HepG2 (cell line): ENCODE data around the gene THEM5. TPM values are rescaled to one million over a fixed set of nuclear protein-coding genes. Genes with fewer than 3 reads are reported as not detected.

Experiments
- AGO2 ChIP-seq: fragments of 200-400 bp; formaldehyde crosslinking; optimal IDR thresholded peaks from 2 replicates; pipeline ENCODE3; 2017; ENCODE audit warnings: mild to moderate bottlenecking, low read depth, low read length, moderate library complexity
- ATAD3A ChIP-seq: sonication (generic); formaldehyde crosslinking; IDR thresholded peaks from 2 replicates; pipeline ENCODE4 v1.4.0; 2020; ENCODE audit warnings: missing genetic modification reagents
- FOSL2 ChIP-seq: sonication (generic); formaldehyde crosslinking; IDR thresholded peaks from 2 replicates; pipeline ENCODE4 v1.4.0; 2020; ENCODE audit warnings: missing genetic modification reagents
- HOXA3 ChIP-seq: sonication (generic); formaldehyde crosslinking; IDR thresholded peaks from 2 replicates; pipeline ENCODE4 v1.5.0; 2020; ENCODE audit warnings: missing genetic modification reagents
- ISX ChIP-seq: sonication (generic); formaldehyde crosslinking; conservative IDR thresholded peaks from 2 replicates; pipeline ENCODE4 v1.5.0; 2020; ENCODE audit warnings: missing genetic modification reagents
- MLLT10 ChIP-seq: sonication (generic); formaldehyde crosslinking; IDR thresholded peaks from 2 replicates; pipeline ENCODE4 v1.4.0; 2020; ENCODE audit warnings: missing genetic modification reagents
- MTA1 ChIP-seq: sonication (generic); formaldehyde crosslinking; IDR thresholded peaks from 2 replicates; pipeline ENCODE4 v1.4.0; 2020; ENCODE audit warnings: missing genetic modification reagents, mild to moderate bottlenecking, borderline replicate concordance
- NONO ChIP-seq, 2 experiments: fragments of 450-650 bp in 1 of 2; sonication (generic) in 1 of 2; formaldehyde crosslinking in 1 of 2; IDR thresholded peaks in 1 of 2; conservative IDR thresholded peaks in 1 of 2; 2 replicates each; pipeline versions ENCODE4 v1.6.1 to v1.8.0; 2017 to 2022; ENCODE audit warnings: mild to moderate bottlenecking in 1 of 2, missing genetic modification reagents in 1 of 2, moderate library complexity in 1 of 2
- PITX1 ChIP-seq: sonication (generic); formaldehyde crosslinking; IDR thresholded peaks from 2 replicates; pipeline ENCODE4 v1.5.1; 2020; ENCODE audit warnings: mild to moderate bottlenecking, missing genetic modification reagents
- ZNF749 ChIP-seq: sonication (generic); formaldehyde crosslinking; IDR thresholded peaks from 2 replicates; pipeline ENCODE4 v1.8.0; 2022; ENCODE audit warnings: mild to moderate bottlenecking, missing genetic modification reagents, moderate library complexity, borderline replicate concordance
- ZSCAN31 ChIP-seq: sonication (generic); formaldehyde crosslinking; IDR thresholded peaks from 2 replicates; pipeline ENCODE4 v1.5.0; 2020; ENCODE audit warnings: low read depth, mild to moderate bottlenecking, missing genetic modification reagents
- polyA plus RNA-seq, 8 experiments: library from polyadenylated mRNA; depleted of rRNA in 3 of 8; stranded (reverse) in 7 of 8; unstranded in 1 of 8; fragments of >200 nt; fragmentation: Illumina TruSeq in 4 of 8; extraction: Trizol in 4 of 8; gene quantifications; 2 replicates each; pipeline versions ENCODE4 v1.2.1 to v1.2.3, GENCODE V29; 2011 to 2016; ENCODE audit warnings: low read depth in 4 of 8, missing spikeins in 1 of 8, mixed read lengths in 1 of 8; ENCODE audit not compliant: insufficient read depth in 1 of 8
- total RNA-seq, 5 experiments: library from RNA; depleted of rRNA; stranded (reverse); fragments of >200 nt; fragmentation: Illumina TruSeq; extraction: Trizol; gene quantifications; 2 replicates each; pipeline ENCODE4 v1.2.3, GENCODE V29; 2016; ENCODE audit warnings: low read depth in 1 of 5
- TF ChIP-seq, protein P1 (sequence below): sonication (generic); formaldehyde crosslinking; IDR thresholded peaks from 2 replicates; pipeline ENCODE4 v1.4.0; 2020; ENCODE audit warnings: mild to moderate bottlenecking, missing genetic modification reagents, borderline replicate concordance
- TF ChIP-seq, protein P2 (sequence below): sonication (generic); formaldehyde crosslinking; IDR thresholded peaks from 2 replicates; pipeline ENCODE4 v1.4.0; 2020; ENCODE audit warnings: missing genetic modification reagents
- TF ChIP-seq, protein P3 (sequence below): sonication (generic); formaldehyde crosslinking; IDR thresholded peaks from 2 replicates; pipeline ENCODE4 v1.9.0; 2022; ENCODE audit warnings: missing genetic modification reagents, mild to moderate bottlenecking, borderline replicate concordance
- TF ChIP-seq, protein P4 (sequence below): sonication (generic); formaldehyde crosslinking; IDR thresholded peaks from 2 replicates; pipeline ENCODE4 v1.5.1; 2020; ENCODE audit warnings: missing genetic modification reagents, mild to moderate bottlenecking, borderline replicate concordance
- TF ChIP-seq, protein P5 (sequence below): sonication (generic); formaldehyde crosslinking; IDR thresholded peaks from 2 replicates; pipeline ENCODE4 v1.8.1; 2023; ENCODE audit warnings: mild to moderate bottlenecking, moderate library complexity, missing genetic modification reagents

THEM5 gene
- total and polyA plus RNA-seq, 2 of the 13 experiments (the other 11 are each of a cell fraction or from before 2014, with no cell fraction given): not detected

DNA sequence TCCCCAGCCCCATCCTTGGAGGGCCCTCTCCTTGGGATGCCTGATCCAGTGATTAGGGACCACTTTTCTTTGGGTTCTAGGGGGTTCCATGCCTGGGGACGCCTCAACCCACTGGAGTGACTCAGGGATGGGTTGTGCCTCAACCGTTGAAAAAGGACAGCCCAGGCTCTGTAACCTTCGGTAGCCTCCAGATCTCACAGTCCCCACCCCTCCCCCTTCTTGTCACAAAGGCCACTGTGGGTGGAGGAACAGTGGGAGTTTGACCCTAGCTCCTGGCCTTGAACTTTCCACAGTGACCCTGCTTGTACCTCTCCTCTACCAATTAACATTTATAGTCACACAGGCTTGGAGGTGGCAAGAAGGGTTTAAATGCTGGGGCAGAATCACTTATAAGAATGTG is 19.3 kb downstream of the THEM5 start (continued):
- TF ChIP-seq ZNF749 (CRISPR knock-in tag): no peak
- no peak for TF ChIP-seq ATAD3A (CRISPR knock-in tag)
- 0 out of 2 replicates have a peak, but pooled peaks have one; percentile 8 for TF ChIP-seq FOSL2
- TF ChIP-seq, protein P1, sequence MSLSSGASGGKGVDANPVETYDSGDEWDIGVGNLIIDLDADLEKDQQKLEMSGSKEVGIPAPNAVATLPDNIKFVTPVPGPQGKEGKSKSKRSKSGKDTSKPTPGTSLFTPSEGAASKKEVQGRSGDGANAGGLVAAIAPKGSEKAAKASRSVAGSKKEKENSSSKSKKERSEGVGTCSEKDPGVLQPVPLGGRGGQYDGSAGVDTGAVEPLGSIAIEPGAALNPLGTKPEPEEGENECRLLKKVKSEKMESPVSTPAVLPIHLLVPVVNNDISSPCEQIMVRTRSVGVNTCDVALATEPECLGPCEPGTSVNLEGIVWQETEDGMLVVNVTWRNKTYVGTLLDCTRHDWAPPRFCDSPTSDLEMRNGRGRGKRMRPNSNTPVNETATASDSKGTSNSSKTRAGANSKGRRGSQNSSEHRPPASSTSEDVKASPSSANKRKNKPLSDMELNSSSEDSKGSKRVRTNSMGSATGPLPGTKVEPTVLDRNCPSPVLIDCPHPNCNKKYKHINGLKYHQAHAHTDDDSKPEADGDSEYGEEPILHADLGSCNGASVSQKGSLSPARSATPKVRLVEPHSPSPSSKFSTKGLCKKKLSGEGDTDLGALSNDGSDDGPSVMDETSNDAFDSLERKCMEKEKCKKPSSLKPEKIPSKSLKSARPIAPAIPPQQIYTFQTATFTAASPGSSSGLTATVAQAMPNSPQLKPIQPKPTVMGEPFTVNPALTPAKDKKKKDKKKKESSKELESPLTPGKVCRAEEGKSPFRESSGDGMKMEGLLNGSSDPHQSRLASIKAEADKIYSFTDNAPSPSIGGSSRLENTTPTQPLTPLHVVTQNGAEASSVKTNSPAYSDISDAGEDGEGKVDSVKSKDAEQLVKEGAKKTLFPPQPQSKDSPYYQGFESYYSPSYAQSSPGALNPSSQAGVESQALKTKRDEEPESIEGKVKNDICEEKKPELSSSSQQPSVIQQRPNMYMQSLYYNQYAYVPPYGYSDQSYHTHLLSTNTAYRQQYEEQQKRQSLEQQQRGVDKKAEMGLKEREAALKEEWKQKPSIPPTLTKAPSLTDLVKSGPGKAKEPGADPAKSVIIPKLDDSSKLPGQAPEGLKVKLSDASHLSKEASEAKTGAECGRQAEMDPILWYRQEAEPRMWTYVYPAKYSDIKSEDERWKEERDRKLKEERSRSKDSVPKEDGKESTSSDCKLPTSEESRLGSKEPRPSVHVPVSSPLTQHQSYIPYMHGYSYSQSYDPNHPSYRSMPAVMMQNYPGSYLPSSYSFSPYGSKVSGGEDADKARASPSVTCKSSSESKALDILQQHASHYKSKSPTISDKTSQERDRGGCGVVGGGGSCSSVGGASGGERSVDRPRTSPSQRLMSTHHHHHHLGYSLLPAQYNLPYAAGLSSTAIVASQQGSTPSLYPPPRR (CRISPR knock-in tag): no peak
- no peak for TF ChIP-seq AGO2
- TF ChIP-seq PITX1: 0 out of 2 replicates have a peak, but pooled peaks have one; percentile 37
- TF ChIP-seq, protein P2, sequence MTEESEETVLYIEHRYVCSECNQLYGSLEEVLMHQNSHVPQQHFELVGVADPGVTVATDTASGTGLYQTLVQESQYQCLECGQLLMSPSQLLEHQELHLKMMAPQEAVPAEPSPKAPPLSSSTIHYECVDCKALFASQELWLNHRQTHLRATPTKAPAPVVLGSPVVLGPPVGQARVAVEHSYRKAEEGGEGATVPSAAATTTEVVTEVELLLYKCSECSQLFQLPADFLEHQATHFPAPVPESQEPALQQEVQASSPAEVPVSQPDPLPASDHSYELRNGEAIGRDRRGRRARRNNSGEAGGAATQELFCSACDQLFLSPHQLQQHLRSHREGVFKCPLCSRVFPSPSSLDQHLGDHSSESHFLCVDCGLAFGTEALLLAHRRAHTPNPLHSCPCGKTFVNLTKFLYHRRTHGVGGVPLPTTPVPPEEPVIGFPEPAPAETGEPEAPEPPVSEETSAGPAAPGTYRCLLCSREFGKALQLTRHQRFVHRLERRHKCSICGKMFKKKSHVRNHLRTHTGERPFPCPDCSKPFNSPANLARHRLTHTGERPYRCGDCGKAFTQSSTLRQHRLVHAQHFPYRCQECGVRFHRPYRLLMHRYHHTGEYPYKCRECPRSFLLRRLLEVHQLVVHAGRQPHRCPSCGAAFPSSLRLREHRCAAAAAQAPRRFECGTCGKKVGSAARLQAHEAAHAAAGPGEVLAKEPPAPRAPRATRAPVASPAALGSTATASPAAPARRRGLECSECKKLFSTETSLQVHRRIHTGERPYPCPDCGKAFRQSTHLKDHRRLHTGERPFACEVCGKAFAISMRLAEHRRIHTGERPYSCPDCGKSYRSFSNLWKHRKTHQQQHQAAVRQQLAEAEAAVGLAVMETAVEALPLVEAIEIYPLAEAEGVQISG (CRISPR knock-in tag): no peak
- TF ChIP-seq NONO (IDR thresholded peaks at IDR 0.05): no peak
- TF ChIP-seq NONO (CRISPR knock-in tag; conservative IDR thresholded peaks at IDR 0.05): no peak; the same call in 1 of the 2 replicates
- TF ChIP-seq, protein P3, sequence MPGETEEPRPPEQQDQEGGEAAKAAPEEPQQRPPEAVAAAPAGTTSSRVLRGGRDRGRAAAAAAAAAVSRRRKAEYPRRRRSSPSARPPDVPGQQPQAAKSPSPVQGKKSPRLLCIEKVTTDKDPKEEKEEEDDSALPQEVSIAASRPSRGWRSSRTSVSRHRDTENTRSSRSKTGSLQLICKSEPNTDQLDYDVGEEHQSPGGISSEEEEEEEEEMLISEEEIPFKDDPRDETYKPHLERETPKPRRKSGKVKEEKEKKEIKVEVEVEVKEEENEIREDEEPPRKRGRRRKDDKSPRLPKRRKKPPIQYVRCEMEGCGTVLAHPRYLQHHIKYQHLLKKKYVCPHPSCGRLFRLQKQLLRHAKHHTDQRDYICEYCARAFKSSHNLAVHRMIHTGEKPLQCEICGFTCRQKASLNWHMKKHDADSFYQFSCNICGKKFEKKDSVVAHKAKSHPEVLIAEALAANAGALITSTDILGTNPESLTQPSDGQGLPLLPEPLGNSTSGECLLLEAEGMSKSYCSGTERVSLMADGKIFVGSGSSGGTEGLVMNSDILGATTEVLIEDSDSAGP (CRISPR knock-in tag): 0 out of 2 replicates have a peak, but pooled peaks have one; percentile 12
- TF ChIP-seq MLLT10 (CRISPR knock-in tag): no peak
- TF ChIP-seq ISX (CRISPR knock-in tag): no peak
- TF ChIP-seq MTA1 (CRISPR knock-in tag): no peak
- TF ChIP-seq, protein P4, sequence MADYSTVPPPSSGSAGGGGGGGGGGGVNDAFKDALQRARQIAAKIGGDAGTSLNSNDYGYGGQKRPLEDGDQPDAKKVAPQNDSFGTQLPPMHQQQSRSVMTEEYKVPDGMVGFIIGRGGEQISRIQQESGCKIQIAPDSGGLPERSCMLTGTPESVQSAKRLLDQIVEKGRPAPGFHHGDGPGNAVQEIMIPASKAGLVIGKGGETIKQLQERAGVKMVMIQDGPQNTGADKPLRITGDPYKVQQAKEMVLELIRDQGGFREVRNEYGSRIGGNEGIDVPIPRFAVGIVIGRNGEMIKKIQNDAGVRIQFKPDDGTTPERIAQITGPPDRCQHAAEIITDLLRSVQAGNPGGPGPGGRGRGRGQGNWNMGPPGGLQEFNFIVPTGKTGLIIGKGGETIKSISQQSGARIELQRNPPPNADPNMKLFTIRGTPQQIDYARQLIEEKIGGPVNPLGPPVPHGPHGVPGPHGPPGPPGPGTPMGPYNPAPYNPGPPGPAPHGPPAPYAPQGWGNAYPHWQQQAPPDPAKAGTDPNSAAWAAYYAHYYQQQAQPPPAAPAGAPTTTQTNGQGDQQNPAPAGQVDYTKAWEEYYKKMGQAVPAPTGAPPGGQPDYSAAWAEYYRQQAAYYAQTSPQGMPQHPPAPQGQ (CRISPR knock-in tag): no peak
- TF ChIP-seq HOXA3: peak; percentile 33; the same call in 1 of the 2 replicates
- TF ChIP-seq, protein P5, sequence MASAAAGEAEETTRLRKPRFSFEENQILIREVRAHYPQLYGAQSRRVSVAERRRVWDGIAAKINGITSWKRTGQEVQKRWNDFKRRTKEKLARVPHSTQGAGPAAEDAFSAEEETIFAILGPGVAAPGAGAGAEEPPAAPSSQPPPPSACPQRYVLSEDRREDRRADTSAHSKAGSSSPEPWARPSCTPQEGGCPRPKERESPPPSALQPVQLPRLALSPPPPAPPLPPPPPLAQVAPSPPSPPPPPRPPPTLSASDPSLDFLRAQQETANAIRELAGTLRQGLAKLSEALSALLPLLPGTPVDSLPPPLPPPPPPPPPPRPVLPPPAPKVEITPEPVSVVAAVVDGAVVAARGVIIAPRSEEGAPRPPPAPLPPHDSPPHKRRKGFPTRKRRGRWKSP: no peak
- no peak for TF ChIP-seq ZSCAN31 (CRISPR knock-in tag)
